Gastroesophageal sphincter (tissue), 3 donors: Measurements from ENCODE around the gene SH2D7.

ENCODE experiments used
- CTCF ChIP-seq, 4 experiments: fragments of 200-600 bp in 2 of 4; fragments of 450-650 bp in 2 of 4; sonication (generic) in 1 of 4; IDR thresholded peaks; one replicate each; pipeline ENCODE4 v1.5.1; 2017 to 2019; ENCODE audit warnings: antibody characterized with exemption in 4 of 4, mild to moderate bottlenecking in 2 of 4, moderate library complexity in 2 of 4
- POLR2A ChIP-seq, 2 donors: fragments of 450-650 bp; IDR thresholded peaks; one replicate each; pipeline ENCODE4 v1.6.1; 2017; ENCODE audit warnings: antibody characterized with exemption in 2 of 2, mild to moderate bottlenecking in 2 of 2, moderate library complexity in 1 of 2

GRCh38 chr15:78054518-78054917 lies 37.8 kb upstream of the SH2D7 start:
- TF ChIP-seq CTCF (IDR thresholded peaks at IDR 0.05) (no peak), POLR2A (IDR thresholded peaks at IDR 0.05) (no peak)
